ENCODE results near the gene HMGCS1.
"Not testable (repeated sequence)": the region's sequence is repeated elsewhere in the genome, so short reads cannot be mapped to it uniquely, and the experiment has no call there.

The HMGCS1 gene

GRCh38 chr5:43279548-43280274 is 33.5 kb downstream of the HMGCS1 start:
- DNase-seq (ENCODE audit: low spot score) (no peak), FAIRE-seq (no peak)

- peak; percentile 13 for FAIRE-seq
- DNase-seq (ENCODE audit: low spot score) = no peak
Measured at GRCh38 chr5:43275391-43275790, 37.8 kb downstream of the HMGCS1 start.

GRCh38 chr5:43274435-43275114 is 38.6 kb downstream of the HMGCS1 start:
- FAIRE-seq (no peak), DNase-seq (ENCODE audit: low spot score) (no peak)

- no peak for FAIRE-seq
- DNase-seq (ENCODE audit: low spot score) = no peak
Measured at GRCh38 chr5:43273552-43273951, 39.7 kb downstream of the HMGCS1 start.

GRCh38 chr5:43270645-43271044 is 42.6 kb downstream of the HMGCS1 start:
- DNase-seq (ENCODE audit: low spot score) (no peak), FAIRE-seq (no peak)

- no peak for DNase-seq (ENCODE audit: low spot score)
- FAIRE-seq = no peak
Measured at GRCh38 chr5:43268188-43268820, 44.9 kb downstream of the HMGCS1 start.

- DNase-seq (ENCODE audit: low spot score) = not testable (repeated sequence)
Measured at GRCh38 chr5:43262269-43262668, 50.9 kb downstream of the HMGCS1 start.

GRCh38 chr5:43258116-43258515 is 55.1 kb downstream of the HMGCS1 start:
- no peak for FAIRE-seq
- no peak for DNase-seq (ENCODE audit: low spot score)

More at GRCh38 chr5:43262269-43262668, 50.9 kb downstream of the HMGCS1 start:
- FAIRE-seq = not testable (repeated sequence)

GRCh38 chr5:43256261-43256966 is 56.8 kb downstream of the HMGCS1 start:
- no peak for DNase-seq (ENCODE audit: low spot score)
- no peak for FAIRE-seq

- DNase-seq (ENCODE audit: low spot score) (no peak), FAIRE-seq (no peak)
Measured at GRCh38 chr5:43255704-43256103, 57.5 kb downstream of the HMGCS1 start.

GRCh38 chr5:43251754-43252153 is 61.5 kb downstream of the HMGCS1 start:
- FAIRE-seq = no peak
- DNase-seq (ENCODE audit: low spot score) = no peak

GRCh38 chr5:43245724-43246385 is 67.4 kb downstream of the HMGCS1 start:
- no peak for FAIRE-seq

GRCh38 chr5:43244823-43245565 is 68.2 kb downstream of the HMGCS1 start:
- no peak for FAIRE-seq

More at GRCh38 chr5:43245724-43246385, 67.4 kb downstream of the HMGCS1 start:
- DNase-seq (ENCODE audit: low spot score) = no peak

GRCh38 chr5:43243270-43243669 is 69.9 kb downstream of the HMGCS1 start:
- no peak for FAIRE-seq
- no peak for DNase-seq (ENCODE audit: low spot score)

More at GRCh38 chr5:43244823-43245565, 68.2 kb downstream of the HMGCS1 start:
- DNase-seq (ENCODE audit: low spot score) = no peak

- DNase-seq (ENCODE audit: low spot score) (no peak), FAIRE-seq (no peak)
Measured at GRCh38 chr5:43242196-43242595, 71.0 kb downstream of the HMGCS1 start.

All from urothelium cell line (cell line).